Measurements from ENCODE around the gene COL1A2. TPM values are rescaled to one million over a fixed set of nuclear protein-coding genes. Genes with fewer than 3 reads are reported as not detected.

COL1A2 gene
- total RNA-seq, 1 donor from 2014 or later, result 76.0 TPM

DNA sequence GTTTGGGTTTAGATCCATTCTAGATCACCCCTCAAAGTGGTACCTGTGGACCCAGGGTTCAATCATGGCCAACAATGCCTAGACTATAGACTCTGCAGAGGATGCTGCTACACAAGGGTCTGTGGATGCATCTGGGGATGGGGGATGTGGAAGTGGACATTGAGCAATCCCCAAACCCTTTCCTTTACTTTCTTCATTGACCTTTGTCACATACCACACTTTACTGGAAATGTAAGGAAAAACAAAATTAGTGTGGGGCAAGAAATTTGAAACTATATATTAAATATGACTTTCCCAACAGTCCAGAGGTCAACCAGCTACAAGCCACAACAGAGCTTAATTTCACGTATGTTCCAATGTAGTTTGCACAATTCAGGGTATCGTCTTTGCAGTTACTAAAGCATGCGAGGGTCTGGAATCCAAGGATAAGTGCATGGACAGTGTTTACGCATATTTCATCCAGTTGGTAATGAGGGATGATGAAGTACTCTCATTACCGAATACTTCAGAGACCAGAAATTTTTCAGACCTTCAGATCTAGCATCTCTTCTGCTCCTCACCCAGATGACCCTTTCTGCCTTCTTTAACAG, 81.7 kb downstream of the COL1A2 start:
- no peak for DNase-seq (ENCODE audit: extremely low read depth, low read depth, low spot score)

DNA sequence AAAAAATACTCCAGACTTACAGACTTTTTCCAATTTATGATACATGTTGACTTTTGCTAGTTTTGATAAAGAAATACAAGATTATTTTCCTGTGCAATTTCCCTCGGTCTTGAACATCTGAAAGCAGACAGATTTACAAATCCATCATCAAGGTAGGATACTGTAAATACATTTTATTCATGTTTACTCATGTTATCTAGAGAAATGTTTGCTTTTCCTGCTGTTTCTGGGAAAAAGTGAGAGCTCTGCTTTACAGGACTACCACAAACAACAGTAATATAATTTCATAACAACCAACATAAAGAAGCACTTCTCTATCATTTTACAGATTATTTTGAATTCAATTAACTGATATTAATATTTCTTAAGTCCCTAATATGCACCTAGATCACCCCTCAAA, 83.2 kb downstream of the COL1A2 start:
- no peak for DNase-seq (ENCODE audit: extremely low read depth, low read depth, low spot score)

DNA sequence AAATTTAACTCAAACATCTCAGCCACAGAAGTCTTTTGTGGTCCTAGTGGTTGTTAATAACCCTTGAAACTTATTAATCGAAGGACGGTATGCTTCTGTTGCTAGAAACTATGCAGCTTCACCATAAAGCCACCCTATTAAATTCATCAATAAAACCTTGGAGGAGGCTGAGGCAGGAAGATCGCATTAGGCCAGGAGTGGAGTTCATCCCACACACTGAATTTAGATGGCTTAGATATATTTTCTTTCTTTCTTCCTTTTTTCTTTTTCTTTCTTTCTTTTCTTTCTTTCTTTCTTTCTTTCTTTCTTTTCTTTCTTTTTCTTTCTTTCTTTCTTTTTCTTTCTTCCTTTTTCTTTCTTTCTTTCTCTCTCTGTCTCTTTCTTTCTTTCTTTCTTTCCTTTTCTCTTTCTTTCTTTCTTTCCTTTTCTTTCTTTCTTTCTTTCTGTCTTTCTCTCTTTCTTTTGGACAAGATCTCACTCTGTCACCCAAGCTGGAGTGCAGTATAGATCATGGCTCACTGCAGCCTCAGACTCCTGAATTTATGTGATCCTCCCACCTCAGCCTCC, 84.0 kb downstream of the COL1A2 start:
- no peak for DNase-seq (ENCODE audit: extremely low read depth, low read depth, low spot score)

Other genes starting within 250 kb of the COL1A2 start
- 9.9 and 16.0 TPM in 2 replicates for gene CASD1, start 114.9 kb downstream of the COL1A2 start, total RNA-seq